HepG2 (cell line): ENCODE measurements around the gene TTC28. TPM values are rescaled to one million over a fixed set of nuclear protein-coding genes. Genes with fewer than 3 reads are reported as not detected.

Experiments used
- ATAC-seq: fragments of 200-7000 bp; cut with Tn5 transposase; 3 replicates; pipeline ENCODE4 v1.9.1; 2020; ENCODE audit warnings: mild to moderate bottlenecking, moderate library complexity
- BruUV-seq: library from RNA; stranded (reverse); fragments of 400-500 nt; replicated peaks from 2 replicates; lab custom pipeline; 2021; lab: Mats Ljungman, UMichigan
- CTCF ChIA-PET: fragments of 300-600 bp; formaldehyde crosslinking; extraction: SDS; loops from one replicate; lab custom pipeline; 2021; ENCODE audit warnings: low total read pairs, inconsistent platforms, low intra/inter-chr PET ratio; lab: Yijun Ruan, JAX
- POLR2A ChIA-PET: fragments of 350-600 bp; sonication (Branson Sonifier 250); formaldehyde crosslinking; loops from one replicate; lab custom pipeline; 2020; ENCODE audit warnings: antibody characterized with exemption, inconsistent platforms; lab: Yijun Ruan, JAX
- DNase-seq: peaks from one replicate; pipeline ENCODE4 v3.0.0-alpha.2; 2015; ENCODE audit warnings: low spot score
- FAIRE-seq: peaks from 3 replicates; lab custom pipeline; 2011; peaks lifted over from hg19 to GRCh38; lab: Jason Lieb, UNC
- H2AFZ ChIP-seq: one replicate; pipeline ENCODE4 v1.6.1; 2011; ENCODE audit warnings: low read length, inconsistent platforms
- H3K27ac ChIP-seq: fragments of 300-600 bp; 3 replicates; pipeline ENCODE4 v1.8.0; 2011; ENCODE audit warnings: mixed run types, mild to moderate bottlenecking, mixed read lengths, low read length, inconsistent platforms; ENCODE audit not compliant: insufficient read depth; ENCODE audit errors: extremely low read length
- H3K27me3 ChIP-seq, 2 experiments: fragments of 200-600 bp in 1 of 2; 2 replicates in 1 of 2; 3 replicates in 1 of 2; pipeline versions ENCODE4 v1.6.0 to v1.8.0; 2011; ENCODE audit warnings: low read length in 2 of 2, mild to moderate bottlenecking in 2 of 2, moderate library complexity in 2 of 2, inconsistent platforms in 1 of 2; ENCODE audit not compliant: insufficient read depth in 2 of 2, control insufficient read depth in 1 of 2
- H3K36me3 ChIP-seq, 2 experiments: fragments of 200-600 bp in 1 of 2; replicated peaks in 1 of 2; 2 replicates in 1 of 2; 3 replicates in 1 of 2; pipeline versions ENCODE4 v1.5.1 to v1.8.0; 2011; ENCODE audit warnings: low read length in 2 of 2, inconsistent platforms in 1 of 2; ENCODE audit not compliant: insufficient read depth in 2 of 2, control insufficient read depth in 1 of 2
- H3K4me1 ChIP-seq: 2 replicates; pipeline ENCODE4 v1.5.1; 2012; ENCODE audit warnings: low read length, inconsistent platforms; ENCODE audit not compliant: insufficient read depth
- H3K4me2 ChIP-seq: 2 replicates; pipeline ENCODE4 v1.6.0; 2011; ENCODE audit warnings: low read depth, low read length, inconsistent platforms
- H3K4me3 ChIP-seq, 3 experiments: fragments of 200-600 bp in 1 of 3; sonication (generic), shearing (Covaris generic) in 1 of 3; replicated peaks in 1 of 3; 2 replicates each; pipeline ENCODE4 v1.5.1; 2011 to 2016; ENCODE audit warnings: low read length in 3 of 3, inconsistent platforms in 2 of 3, low read depth in 2 of 3, mild to moderate bottlenecking in 2 of 3, control low read depth in 1 of 3, mixed read lengths in 1 of 3; ENCODE audit not compliant: insufficient read depth in 1 of 3
- H3K79me2 ChIP-seq: one replicate; pipeline ENCODE4 v1.6.1; 2011; ENCODE audit warnings: low read length, inconsistent platforms; ENCODE audit not compliant: insufficient read depth
- H3K9ac ChIP-seq: 2 replicates; pipeline ENCODE4 v1.6.0; 2011; ENCODE audit warnings: mild to moderate bottlenecking, low read depth, low read length, inconsistent platforms; ENCODE audit not compliant: insufficient read depth
- H3K9me3 ChIP-seq: 2 replicates; pipeline ENCODE4 v1.5.1; 2012; ENCODE audit warnings: mild to moderate bottlenecking, low read length
- H4K20me1 ChIP-seq: 2 replicates; pipeline ENCODE4 v1.6.0; 2011; ENCODE audit warnings: inconsistent platforms, mild to moderate bottlenecking, low read length, moderate library complexity; ENCODE audit not compliant: insufficient read depth
- AGO2 ChIP-seq: fragments of 200-400 bp; formaldehyde crosslinking; optimal IDR thresholded peaks from 2 replicates; pipeline ENCODE3; 2017; ENCODE audit warnings: mild to moderate bottlenecking, low read depth, low read length, moderate library complexity
- DR1 ChIP-seq: sonication (generic); formaldehyde crosslinking; IDR thresholded peaks from 2 replicates; pipeline ENCODE4 v1.8.0; 2021; ENCODE audit warnings: mild to moderate bottlenecking, missing genetic modification reagents, inconsistent platforms
- FOXJ3 ChIP-seq: sonication (generic); formaldehyde crosslinking; IDR thresholded peaks from 2 replicates; pipeline ENCODE4 v1.4.0; 2020; ENCODE audit warnings: missing genetic modification reagents, mild to moderate bottlenecking, borderline replicate concordance
- THYN1 ChIP-seq: sonication (generic); formaldehyde crosslinking; IDR thresholded peaks from 2 replicates; pipeline ENCODE4 v1.8.1; 2023; ENCODE audit warnings: low read depth, mild to moderate bottlenecking, moderate library complexity, missing genetic modification reagents, borderline replicate concordance
- ZC3H13 ChIP-seq: sonication (generic); formaldehyde crosslinking; IDR thresholded peaks from 2 replicates; pipeline ENCODE4 v1.8.1; 2023; ENCODE audit warnings: mild to moderate bottlenecking, missing genetic modification reagents, moderate library complexity
- ZNF274 ChIP-seq: sonication (generic); formaldehyde crosslinking; IDR thresholded peaks from 2 replicates; pipeline ENCODE4 v1.5.1; 2020; ENCODE audit warnings: mild to moderate bottlenecking, missing genetic modification reagents
- ZNF572 ChIP-seq: sonication (generic); formaldehyde crosslinking; IDR thresholded peaks from 2 replicates; pipeline ENCODE4 v1.5.1; 2020; ENCODE audit warnings: mild to moderate bottlenecking, missing genetic modification reagents
- ZNF747 ChIP-seq: sonication (generic); formaldehyde crosslinking; IDR thresholded peaks from 2 replicates; pipeline ENCODE4 v1.8.1; 2023; ENCODE audit warnings: missing genetic modification reagents, mild to moderate bottlenecking, borderline replicate concordance
- ZNF841 ChIP-seq: sonication (generic); formaldehyde crosslinking; IDR thresholded peaks from 2 replicates; pipeline ENCODE4 v1.8.1; 2023; ENCODE audit warnings: missing genetic modification reagents, borderline replicate concordance
- WGBS: methylation state at CpG from one replicate; pipeline ENCODE4 v1.1.6; 2017; ENCODE audit warnings: low lambda C conversion rate; 5-methylcytosine and 5-hydroxymethylcytosine counted together
- in situ Hi-C: cut with HindIII; loops from 2 replicates; pipeline ENCODE4 v1.10.0; 2017; ENCODE audit warnings: low pct_unique_long_range_greater_than_20kb; ENCODE audit not compliant: extremely low pct_ligation_motif_present
- intact Hi-C: fragments of 100-400 bp; cut with micrococcal nuclease; formaldehyde crosslinking; loops from one replicate; pipeline ENCODE4 v1.10.0; 2022; ENCODE audit not compliant: unreplicated experiment
- polyA plus RNA-seq, 8 experiments: library from polyadenylated mRNA; depleted of rRNA in 3 of 8; stranded (reverse) in 7 of 8; unstranded in 1 of 8; fragments of >200 nt; fragmentation: Illumina TruSeq in 4 of 8; extraction: Trizol in 4 of 8; gene quantifications; 2 replicates each; pipeline versions ENCODE4 v1.2.1 to v1.2.3, GENCODE V29; 2011 to 2016; ENCODE audit warnings: low read depth in 4 of 8, missing spikeins in 1 of 8, mixed read lengths in 1 of 8; ENCODE audit not compliant: insufficient read depth in 1 of 8
- total RNA-seq, 5 experiments: library from RNA; depleted of rRNA; stranded (reverse); fragments of >200 nt; fragmentation: Illumina TruSeq; extraction: Trizol; gene quantifications; 2 replicates each; pipeline ENCODE4 v1.2.3, GENCODE V29; 2016; ENCODE audit warnings: low read depth in 1 of 5
- TF ChIP-seq, protein P1 (sequence below): sonication (generic); formaldehyde crosslinking; IDR thresholded peaks from 2 replicates; pipeline ENCODE4 v1.5.1; 2020; ENCODE audit warnings: missing genetic modification reagents, mild to moderate bottlenecking, borderline replicate concordance
- TF ChIP-seq, protein P2 (sequence below): sonication (generic); formaldehyde crosslinking; conservative IDR thresholded peaks from 2 replicates; pipeline ENCODE4 v1.8.1; 2023; ENCODE audit warnings: missing genetic modification reagents
- TF ChIP-seq, protein P3 (sequence below): sonication (generic); formaldehyde crosslinking; IDR thresholded peaks from 2 replicates; pipeline ENCODE4 v1.4.0; 2020; ENCODE audit warnings: missing genetic modification reagents, borderline replicate concordance
- TF ChIP-seq, protein P4 (sequence below): sonication (generic); formaldehyde crosslinking; IDR thresholded peaks from 2 replicates; pipeline ENCODE4 v1.4.0; 2020; ENCODE audit warnings: mild to moderate bottlenecking, missing genetic modification reagents
- TF ChIP-seq, protein P5 (sequence below): IDR thresholded peaks from 2 replicates; pipeline ENCODE4 v1.6.1; 2016
- TF ChIP-seq, protein P6 (sequence below): sonication (generic); formaldehyde crosslinking; IDR thresholded peaks from 2 replicates; pipeline ENCODE4 v1.5.0; 2020; ENCODE audit warnings: mild to moderate bottlenecking, low read depth, missing genetic modification reagents, borderline replicate concordance
- TF ChIP-seq, protein P7 (sequence below): sonication (generic); formaldehyde crosslinking; IDR thresholded peaks from 2 replicates; pipeline ENCODE4 v1.5.0; 2020; ENCODE audit warnings: missing genetic modification reagents

The TTC28 gene
- total and polyA plus RNA-seq, 2 of the 13 experiments (the other 11 are each of a cell fraction or from before 2014, with no cell fraction given), result 4.2 to 13.1 TPM

DNA sequence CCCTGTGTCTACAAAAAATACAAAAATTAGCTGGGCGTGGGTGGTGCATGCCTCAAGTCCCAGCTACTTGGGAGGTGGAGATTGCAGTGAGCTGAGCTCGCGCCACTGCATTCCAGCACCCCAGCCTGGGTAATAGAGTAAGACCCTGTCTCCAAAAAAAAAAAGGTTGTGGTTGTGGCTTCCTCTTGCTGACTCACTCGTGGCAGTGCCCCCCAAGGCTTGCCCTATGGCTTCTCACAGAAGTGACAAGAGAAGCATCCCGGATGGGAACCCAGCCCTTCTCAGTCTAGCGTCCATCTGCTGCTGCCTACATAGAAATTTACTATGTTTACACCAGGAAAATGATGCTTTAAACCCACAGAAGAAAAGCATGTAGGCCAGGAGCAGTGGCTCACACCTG is 692.1 kb downstream of the TTC28 start:
- Histone ChIP-seq H3K27ac (no peak overlapping the region), H3K27me3 (no peaks in the 10 kb centered on the region), H2AFZ (no peak overlapping the region), H3K79me2 (no peaks in the 10 kb centered on the region), H3K4me3 (no peak overlapping the region), H3K36me3 (peaks cover 4 to 37% of the 10 kb centered on the region in 2 experiments; a peak in 4 of 5 replicates), H3K4me2 (no peak overlapping the region), H3K9me3 (no peaks in the 10 kb centered on the region), H4K20me1 (no peaks in the 10 kb centered on the region), H3K9ac (no peak overlapping the region), H3K4me1 (peaks cover 8% of the 10 kb centered on the region)
- ChIA-PET POLR2A (no interaction called here), CTCF (no interaction called here)
- BruUV-seq, result no TSS peak
- intact Hi-C loops, result no loop called here
- in situ Hi-C loops, result no loop called here
- DNase-seq, result no peak
- no peak for ATAC-seq
- WGBS, result 98% methylated on average over 5 of the region's 6 CpGs
- FAIRE-seq, result no peak
- TF ChIP-seq, protein P1, sequence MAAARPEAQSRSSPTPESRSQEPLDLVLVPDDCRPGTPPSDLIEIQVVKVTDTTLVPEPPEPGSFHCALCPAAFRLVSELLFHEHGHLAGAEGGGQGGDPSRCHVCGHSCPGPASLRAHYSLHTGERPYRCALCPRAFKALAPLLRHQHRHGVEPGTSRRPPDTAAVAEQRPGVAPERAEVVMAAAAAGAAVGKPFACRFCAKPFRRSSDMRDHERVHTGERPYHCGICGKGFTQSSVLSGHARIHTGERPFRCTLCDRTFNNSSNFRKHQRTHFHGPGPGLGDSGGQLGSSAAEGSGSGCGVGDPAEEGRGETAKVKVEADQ (CRISPR knock-in tag), result no peak
- TF ChIP-seq ZC3H13 (CRISPR knock-in tag), result no peak
- TF ChIP-seq, protein P2, sequence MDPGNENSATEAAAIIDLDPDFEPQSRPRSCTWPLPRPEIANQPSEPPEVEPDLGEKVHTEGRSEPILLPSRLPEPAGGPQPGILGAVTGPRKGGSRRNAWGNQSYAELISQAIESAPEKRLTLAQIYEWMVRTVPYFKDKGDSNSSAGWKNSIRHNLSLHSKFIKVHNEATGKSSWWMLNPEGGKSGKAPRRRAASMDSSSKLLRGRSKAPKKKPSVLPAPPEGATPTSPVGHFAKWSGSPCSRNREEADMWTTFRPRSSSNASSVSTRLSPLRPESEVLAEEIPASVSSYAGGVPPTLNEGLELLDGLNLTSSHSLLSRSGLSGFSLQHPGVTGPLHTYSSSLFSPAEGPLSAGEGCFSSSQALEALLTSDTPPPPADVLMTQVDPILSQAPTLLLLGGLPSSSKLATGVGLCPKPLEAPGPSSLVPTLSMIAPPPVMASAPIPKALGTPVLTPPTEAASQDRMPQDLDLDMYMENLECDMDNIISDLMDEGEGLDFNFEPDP (CRISPR knock-in tag), result no peak
- TF ChIP-seq AGO2, result no peak
- TF ChIP-seq DR1 (CRISPR knock-in tag), result no peak
- TF ChIP-seq, protein P3, sequence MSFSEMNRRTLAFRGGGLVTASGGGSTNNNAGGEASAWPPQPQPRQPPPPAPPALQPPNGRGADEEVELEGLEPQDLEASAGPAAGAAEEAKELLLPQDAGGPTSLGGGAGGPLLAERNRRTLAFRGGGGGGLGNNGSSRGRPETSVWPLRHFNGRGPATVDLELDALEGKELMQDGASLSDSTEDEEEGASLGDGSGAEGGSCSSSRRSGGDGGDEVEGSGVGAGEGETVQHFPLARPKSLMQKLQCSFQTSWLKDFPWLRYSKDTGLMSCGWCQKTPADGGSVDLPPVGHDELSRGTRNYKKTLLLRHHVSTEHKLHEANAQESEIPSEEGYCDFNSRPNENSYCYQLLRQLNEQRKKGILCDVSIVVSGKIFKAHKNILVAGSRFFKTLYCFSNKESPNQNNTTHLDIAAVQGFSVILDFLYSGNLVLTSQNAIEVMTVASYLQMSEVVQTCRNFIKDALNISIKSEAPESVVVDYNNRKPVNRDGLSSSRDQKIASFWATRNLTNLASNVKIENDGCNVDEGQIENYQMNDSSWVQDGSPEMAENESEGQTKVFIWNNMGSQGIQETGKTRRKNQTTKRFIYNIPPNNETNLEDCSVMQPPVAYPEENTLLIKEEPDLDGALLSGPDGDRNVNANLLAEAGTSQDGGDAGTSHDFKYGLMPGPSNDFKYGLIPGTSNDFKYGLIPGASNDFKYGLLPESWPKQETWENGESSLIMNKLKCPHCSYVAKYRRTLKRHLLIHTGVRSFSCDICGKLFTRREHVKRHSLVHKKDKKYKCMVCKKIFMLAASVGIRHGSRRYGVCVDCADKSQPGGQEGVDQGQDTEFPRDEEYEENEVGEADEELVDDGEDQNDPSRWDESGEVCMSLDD (CRISPR knock-in tag), result no peak
- TF ChIP-seq ZNF572 (CRISPR knock-in tag), result no peak
- TF ChIP-seq ZNF274 (CRISPR knock-in tag), result no peak
- no peak for TF ChIP-seq FOXJ3 (CRISPR knock-in tag)
- TF ChIP-seq, protein P4, sequence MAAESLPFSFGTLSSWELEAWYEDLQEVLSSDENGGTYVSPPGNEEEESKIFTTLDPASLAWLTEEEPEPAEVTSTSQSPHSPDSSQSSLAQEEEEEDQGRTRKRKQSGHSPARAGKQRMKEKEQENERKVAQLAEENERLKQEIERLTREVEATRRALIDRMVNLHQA, result no peak
- TF ChIP-seq, protein P5, sequence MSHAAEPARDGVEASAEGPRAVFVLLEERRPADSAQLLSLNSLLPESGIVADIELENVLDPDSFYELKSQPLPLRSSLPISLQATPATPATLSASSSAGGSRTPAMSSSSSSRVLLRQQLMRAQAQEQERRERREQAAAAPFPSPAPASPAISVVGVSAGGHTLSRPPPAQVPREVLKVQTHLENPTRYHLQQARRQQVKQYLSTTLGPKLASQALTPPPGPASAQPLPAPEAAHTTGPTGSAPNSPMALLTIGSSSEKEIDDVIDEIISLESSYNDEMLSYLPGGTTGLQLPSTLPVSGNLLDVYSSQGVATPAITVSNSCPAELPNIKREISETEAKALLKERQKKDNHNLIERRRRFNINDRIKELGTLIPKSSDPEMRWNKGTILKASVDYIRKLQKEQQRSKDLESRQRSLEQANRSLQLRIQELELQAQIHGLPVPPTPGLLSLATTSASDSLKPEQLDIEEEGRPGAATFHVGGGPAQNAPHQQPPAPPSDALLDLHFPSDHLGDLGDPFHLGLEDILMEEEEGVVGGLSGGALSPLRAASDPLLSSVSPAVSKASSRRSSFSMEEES (CRISPR knock-in tag), result no peak
- no peak for TF ChIP-seq ZNF841 (CRISPR knock-in tag)
- TF ChIP-seq, protein P6, sequence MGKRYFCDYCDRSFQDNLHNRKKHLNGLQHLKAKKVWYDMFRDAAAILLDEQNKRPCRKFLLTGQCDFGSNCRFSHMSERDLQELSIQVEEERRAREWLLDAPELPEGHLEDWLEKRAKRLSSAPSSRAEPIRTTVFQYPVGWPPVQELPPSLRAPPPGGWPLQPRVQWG, result no peak
- TF ChIP-seq THYN1 (CRISPR knock-in tag), result no peak
- no peak for TF ChIP-seq ZNF747 (CRISPR knock-in tag)
- TF ChIP-seq, protein P7, sequence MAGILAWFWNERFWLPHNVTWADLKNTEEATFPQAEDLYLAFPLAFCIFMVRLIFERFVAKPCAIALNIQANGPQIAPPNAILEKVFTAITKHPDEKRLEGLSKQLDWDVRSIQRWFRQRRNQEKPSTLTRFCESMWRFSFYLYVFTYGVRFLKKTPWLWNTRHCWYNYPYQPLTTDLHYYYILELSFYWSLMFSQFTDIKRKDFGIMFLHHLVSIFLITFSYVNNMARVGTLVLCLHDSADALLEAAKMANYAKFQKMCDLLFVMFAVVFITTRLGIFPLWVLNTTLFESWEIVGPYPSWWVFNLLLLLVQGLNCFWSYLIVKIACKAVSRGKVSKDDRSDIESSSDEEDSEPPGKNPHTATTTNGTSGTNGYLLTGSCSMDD (CRISPR knock-in tag), result no peak
